Measurements from ENCODE around the gene DPP10.
"Not testable (repeated sequence)": the region's sequence is repeated elsewhere in the genome, so short reads cannot be mapped to it uniquely, and the experiment has no call there.

Gene DPP10

GRCh38 chr2:114442510-114442909 is at the start of gene DPP10:
DPP10 (plus strand) TSS chr2:114442641.
- no peak for TF ChIP-seq CTCF (IDR thresholded peaks at IDR 0.05)

DNA sequence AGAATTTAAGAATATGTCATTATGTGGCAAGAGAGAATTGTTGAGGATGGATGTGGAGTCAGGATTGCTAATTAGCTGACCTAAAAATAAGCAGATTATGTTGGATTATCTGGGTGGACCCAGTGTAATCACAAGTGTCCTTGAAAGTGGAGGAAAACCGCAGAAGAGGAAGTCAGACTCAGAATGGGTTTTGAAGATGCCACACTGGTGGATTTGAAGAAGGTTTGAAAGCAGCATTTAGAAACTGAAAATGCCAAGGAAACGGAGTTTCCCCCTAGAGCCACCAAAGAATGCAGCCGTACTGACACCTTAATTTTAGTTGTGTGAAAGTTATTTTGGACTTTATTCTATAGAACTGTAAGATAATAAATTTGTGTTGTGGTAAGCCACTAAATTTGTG is 41.6 kb upstream of the DPP10 start:
- TF ChIP-seq CTCF (IDR thresholded peaks at IDR 0.05) = no peak

More at GRCh38 chr2:114442510-114442909, at the start of gene DPP10:
- H3K27ac ChIP-seq = no peak within 1 kb of the TSS
- H3K9me3 ChIP-seq = no peaks in the 10 kb centered on the region
- no peaks in the 10 kb centered on the region for H3K4me1 ChIP-seq (ENCODE audit: control insufficient read depth in 1 of 2, insufficient read depth in 1 of 2, low read depth in 1 of 2, low read length in 1 of 2)
- H3K27me3 ChIP-seq = no peaks in the 10 kb centered on the region
- H3K4me3 ChIP-seq (ENCODE audit: low read depth in 1 of 2, low read length in 1 of 2) = no peak within 1 kb of the TSS
- no peaks in the 10 kb centered on the region for H3K36me3 ChIP-seq

GRCh38 chr2:114405247-114406116 is 37.0 kb upstream of the DPP10 start:
- no peak overlapping the region for H3K27ac ChIP-seq
- no peaks in the 10 kb centered on the region for H3K9me3 ChIP-seq
- H3K4me1 ChIP-seq (ENCODE audit: control insufficient read depth in 1 of 2, insufficient read depth in 1 of 2, low read depth in 1 of 2, low read length in 1 of 2) = no peaks in the 10 kb centered on the region
- no peaks in the 10 kb centered on the region for H3K27me3 ChIP-seq
- no peaks in the 10 kb centered on the region for H3K36me3 ChIP-seq
- H3K4me3 ChIP-seq (ENCODE audit: low read depth in 1 of 2, low read length in 1 of 2) = no peak overlapping the region
- TF ChIP-seq CTCF (IDR thresholded peaks at IDR 0.05) = no peak

More for the DNA sequence above, 41.6 kb upstream of the DPP10 start:
- Histone ChIP-seq H3K27me3 (no peaks in the 10 kb centered on the region), H3K4me1 (ENCODE audit: control insufficient read depth in 1 of 2, insufficient read depth in 1 of 2, low read depth in 1 of 2, low read length in 1 of 2) (no peaks in the 10 kb centered on the region), H3K4me3 (ENCODE audit: low read depth in 1 of 2, low read length in 1 of 2) (no peak overlapping the region), H3K36me3 (no peaks in the 10 kb centered on the region), H3K27ac (no peak overlapping the region), H3K9me3 (no peaks in the 10 kb centered on the region)

- no peaks in the 10 kb centered on the region for H3K36me3 ChIP-seq
- no peak overlapping the region for H3K27ac ChIP-seq
- H3K9me3 ChIP-seq = no peaks in the 10 kb centered on the region
- H3K4me1 ChIP-seq (ENCODE audit: control insufficient read depth in 1 of 2, insufficient read depth in 1 of 2, low read depth in 1 of 2, low read length in 1 of 2) = no peaks in the 10 kb centered on the region
- H3K4me3 ChIP-seq (ENCODE audit: low read depth in 1 of 2, low read length in 1 of 2) = no peak overlapping the region
- TF ChIP-seq CTCF (IDR thresholded peaks at IDR 0.05) = no peak
- H3K27me3 ChIP-seq = no peaks in the 10 kb centered on the region
Measured at GRCh38 chr2:114406347-114406746, 36.1 kb upstream of the DPP10 start.

DNA sequence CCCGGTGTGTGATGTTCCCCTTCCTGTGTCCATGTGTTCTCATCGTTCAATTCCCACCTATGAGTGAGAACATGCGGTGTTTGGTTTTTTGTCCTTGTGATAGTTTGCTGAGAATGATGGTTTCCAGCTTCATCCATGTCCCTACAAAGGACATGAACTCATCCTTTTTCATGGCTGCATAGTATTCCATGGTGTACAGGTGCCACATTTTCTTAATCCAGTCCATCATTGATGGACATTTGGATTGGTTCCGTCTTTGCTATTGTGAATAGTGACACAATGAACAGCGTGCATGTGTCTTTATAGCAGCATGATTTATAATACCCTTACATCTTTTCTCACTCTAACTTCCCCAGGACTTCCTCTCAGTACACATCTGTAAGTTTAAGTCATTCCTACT is 35.1 kb upstream of the DPP10 start:
- H3K9me3 ChIP-seq; H3K27me3 ChIP-seq; H3K4me1 ChIP-seq (ENCODE audit: control insufficient read depth in 1 of 2, insufficient read depth in 1 of 2, low read depth in 1 of 2, low read length in 1 of 2); H3K27ac ChIP-seq; H3K36me3 ChIP-seq; H3K4me3 ChIP-seq (ENCODE audit: low read depth in 1 of 2, low read length in 1 of 2): not testable (repeated sequence)

- no peak overlapping the region for H3K27ac ChIP-seq
- no peaks in the 10 kb centered on the region for H3K4me1 ChIP-seq (ENCODE audit: control insufficient read depth in 1 of 2, insufficient read depth in 1 of 2, low read depth in 1 of 2, low read length in 1 of 2)
- H3K36me3 ChIP-seq = no peaks in the 10 kb centered on the region
- no peak overlapping the region for H3K4me3 ChIP-seq (ENCODE audit: low read depth in 1 of 2, low read length in 1 of 2)
- TF ChIP-seq CTCF (IDR thresholded peaks at IDR 0.05) = no peak
- H3K27me3 ChIP-seq = no peaks in the 10 kb centered on the region
- no peaks in the 10 kb centered on the region for H3K9me3 ChIP-seq
Measured at GRCh38 chr2:114421781-114422180, 20.7 kb upstream of the DPP10 start.

Data from neutrophil (primary cell).